ENCODE results near the gene TFPI2.
A peak's percentile ranks its signal among the peaks of the same experiment; 100 is the strongest.

Gene TFPI2

GRCh38 chr7:93851536-93851935 is 39.0 kb downstream of the TFPI2 start:
- no peak for DNase-seq

DNA sequence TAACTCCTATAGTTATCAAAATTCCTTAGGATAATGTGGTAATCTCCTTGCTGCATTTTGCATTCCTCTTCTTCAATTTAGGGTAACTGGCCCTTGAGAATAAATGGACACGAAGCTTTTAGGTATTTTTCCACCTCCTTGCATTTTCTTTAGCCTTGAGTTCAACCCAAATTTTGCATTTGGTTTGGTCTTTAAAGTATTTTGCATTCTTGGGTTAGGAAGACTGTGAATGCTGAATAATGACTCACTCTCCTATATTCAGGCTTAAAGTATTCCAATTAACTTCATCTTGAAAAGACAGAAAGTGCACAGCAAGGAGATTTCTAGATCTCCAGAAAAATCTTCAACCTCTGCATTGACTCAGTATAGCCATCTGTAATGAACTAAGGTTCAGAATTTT is 47.3 kb downstream of the TFPI2 start:
- DNase-seq: no peak

DNA sequence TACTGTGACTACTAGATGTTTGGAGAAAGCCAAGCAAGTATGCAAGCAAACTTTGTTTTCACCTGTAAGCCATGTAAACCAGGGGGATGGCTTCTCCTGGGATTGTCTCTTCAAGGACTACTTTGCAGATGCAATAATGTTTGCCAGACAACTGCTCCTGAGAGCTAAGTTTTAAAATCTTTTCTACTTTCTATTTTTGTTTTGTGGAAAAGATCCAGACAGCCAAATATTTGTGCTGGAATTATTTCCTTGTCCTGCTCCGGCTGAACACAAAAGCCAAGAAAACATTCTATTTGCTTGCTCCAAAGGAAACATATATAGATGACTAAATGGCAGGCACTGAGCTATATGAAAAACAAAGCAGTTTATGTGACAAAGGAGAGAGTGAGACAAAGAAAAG is 51.6 kb downstream of the TFPI2 start:
- no peak for DNase-seq

DNA sequence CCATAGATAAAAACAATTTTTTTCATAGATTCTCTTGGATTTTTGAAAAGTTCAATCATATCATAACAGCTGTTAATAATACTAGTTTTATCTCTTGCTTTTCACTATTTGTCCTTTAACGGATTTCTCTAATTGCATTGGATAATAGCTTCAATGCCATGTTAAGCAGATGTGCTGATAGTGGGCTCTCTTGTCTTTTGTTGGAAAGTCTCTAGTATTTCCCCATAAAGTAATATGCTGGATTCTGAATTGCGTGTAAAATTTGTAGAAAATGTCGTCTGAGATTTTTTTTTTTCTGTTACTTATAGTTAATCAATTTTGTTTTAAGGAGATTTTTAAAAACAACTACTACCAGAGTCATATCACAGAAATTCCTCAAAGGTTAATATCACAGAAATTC is 53.3 kb downstream of the TFPI2 start:
- no peak for DNase-seq

DNA sequence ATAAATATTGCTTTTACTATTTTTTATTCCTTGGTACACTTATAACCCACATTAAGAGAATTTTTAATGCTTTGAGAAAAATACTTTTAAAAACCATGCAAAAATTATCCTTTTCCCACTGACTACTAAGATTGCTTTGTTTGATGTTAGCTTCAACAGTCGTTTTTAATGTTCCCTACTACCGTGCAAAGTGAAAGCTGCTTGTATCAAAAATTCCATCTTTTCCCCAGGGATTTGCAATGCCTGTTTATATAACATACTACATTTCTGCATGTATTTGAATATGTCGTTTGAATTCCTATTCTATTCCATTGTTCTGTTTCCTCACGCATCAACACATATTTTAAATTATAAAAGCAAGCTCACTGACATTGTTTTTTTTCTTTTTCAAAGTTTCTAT is 54.4 kb downstream of the TFPI2 start:
- peak; percentile 82 for DNase-seq

DNA sequence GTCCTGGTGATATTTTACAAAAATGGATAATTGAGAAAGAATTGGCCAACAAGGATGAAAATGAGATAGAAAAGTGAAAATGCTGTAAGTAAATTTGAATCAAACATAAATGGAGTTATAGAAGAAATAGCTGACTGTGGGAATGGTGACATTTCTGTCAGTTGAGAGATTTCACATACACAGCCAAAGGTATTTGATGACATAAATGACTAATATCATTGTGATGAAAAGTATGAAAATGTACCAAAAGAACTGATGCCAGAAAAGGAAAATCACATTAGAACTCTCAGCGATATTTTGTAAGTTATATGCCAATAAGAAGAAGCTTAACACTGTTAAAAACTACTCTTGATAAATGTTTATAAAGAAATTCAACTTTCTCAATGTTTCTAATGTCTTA is 54.9 kb downstream of the TFPI2 start:
- no peak for DNase-seq
